GM21515 (cell line): ENCODE results near the gene PROSER2.

Experiments
- ATAC-seq: cut with Tn5 transposase; IDR thresholded peaks from one replicate; pipeline ENCODE4 v1.9.1; 2021; ENCODE audit not compliant: unreplicated experiment

Gene PROSER2

DNA sequence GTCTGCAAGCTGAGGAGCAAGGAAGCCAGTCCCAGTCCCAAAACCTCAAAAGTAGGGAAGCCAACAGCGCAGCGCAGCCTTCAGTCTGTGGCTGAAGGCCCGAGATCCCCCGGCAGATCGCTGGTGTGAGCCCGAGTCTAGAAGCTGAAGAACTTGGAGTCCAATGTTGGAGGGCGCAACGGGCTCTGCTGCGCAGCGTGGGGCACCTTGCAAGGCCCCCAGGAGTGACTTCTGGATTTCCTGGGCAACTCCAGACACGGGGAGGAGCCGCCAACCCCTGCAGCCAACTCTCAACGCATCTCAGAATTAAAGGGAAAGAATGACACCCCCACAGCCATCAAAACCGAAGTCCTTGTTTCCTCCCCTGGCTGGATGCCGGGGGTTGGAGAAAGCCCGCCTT is 18.8 kb upstream of the PROSER2 start:
- no peak for ATAC-seq

GRCh38 chr10:11805792-11806191 is 17.4 kb upstream of the PROSER2 start:
- no peak for ATAC-seq

GRCh38 chr10:11806706-11807105 is 16.4 kb upstream of the PROSER2 start:
- ATAC-seq = no peak

DNA sequence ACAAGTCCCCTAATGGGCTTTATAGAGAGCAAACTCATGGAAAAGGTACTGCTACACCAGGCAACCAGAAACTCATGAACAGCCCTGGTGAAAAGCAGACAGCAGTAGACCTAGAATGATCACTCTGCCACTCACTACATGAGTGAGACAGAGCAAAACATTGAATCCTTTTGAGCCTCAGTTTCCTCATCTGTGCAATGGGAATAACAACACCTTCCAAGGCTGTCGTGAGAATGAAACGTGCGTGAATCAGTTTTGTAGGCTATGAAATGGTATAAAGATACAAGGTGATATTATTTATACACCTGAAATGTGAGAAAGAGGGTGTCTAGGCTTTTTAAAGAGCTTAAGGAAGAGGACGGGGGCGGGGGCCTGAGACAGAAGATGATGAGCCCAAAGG is 14.3 kb upstream of the PROSER2 start:
- no peak for ATAC-seq

DNA sequence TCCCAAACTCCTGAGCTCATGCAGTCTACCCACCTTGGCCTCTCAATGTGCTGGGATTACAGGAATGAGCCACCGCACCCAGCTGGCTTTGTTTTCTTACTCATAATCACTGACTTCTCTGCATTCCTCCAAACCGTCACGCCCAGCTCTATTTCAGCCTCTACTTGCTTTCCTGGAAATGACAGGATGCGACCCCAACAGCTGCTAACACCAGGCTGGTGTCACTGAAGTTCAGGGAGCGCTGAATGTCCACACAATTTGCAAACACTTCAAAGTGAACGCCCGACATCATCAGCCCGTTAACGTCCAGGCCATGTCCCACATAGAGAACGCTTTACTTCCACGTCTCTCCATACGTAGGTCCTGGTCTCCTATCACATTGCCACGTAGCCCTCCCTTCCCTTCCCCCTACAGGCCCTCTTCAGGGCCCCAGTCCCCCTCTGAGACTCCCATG is 12.8 kb upstream of the PROSER2 start:
- no peak for ATAC-seq

GRCh38 chr10:11810973-11811372 is 12.2 kb upstream of the PROSER2 start:
- ATAC-seq = no peak

DNA sequence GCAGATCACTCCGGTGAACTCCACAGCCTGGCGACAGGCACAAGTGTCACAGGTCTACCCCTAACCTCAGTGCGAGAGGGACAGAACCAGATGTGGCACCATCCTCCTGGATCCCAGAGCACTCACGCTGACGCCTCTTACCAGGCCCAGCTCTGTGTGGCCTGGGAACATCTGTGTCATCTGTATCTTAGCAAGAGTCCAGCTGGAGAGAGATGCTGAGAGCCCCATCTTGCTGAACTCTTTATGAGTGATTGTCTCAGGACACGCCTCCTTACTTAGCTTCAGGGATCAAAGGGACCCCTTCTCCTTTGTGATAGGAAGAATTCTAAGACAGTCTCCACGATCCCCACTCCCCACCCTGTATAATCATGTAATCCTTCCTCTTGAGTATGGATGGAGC is 10.0 kb upstream of the PROSER2 start:
- ATAC-seq = no peak

DNA sequence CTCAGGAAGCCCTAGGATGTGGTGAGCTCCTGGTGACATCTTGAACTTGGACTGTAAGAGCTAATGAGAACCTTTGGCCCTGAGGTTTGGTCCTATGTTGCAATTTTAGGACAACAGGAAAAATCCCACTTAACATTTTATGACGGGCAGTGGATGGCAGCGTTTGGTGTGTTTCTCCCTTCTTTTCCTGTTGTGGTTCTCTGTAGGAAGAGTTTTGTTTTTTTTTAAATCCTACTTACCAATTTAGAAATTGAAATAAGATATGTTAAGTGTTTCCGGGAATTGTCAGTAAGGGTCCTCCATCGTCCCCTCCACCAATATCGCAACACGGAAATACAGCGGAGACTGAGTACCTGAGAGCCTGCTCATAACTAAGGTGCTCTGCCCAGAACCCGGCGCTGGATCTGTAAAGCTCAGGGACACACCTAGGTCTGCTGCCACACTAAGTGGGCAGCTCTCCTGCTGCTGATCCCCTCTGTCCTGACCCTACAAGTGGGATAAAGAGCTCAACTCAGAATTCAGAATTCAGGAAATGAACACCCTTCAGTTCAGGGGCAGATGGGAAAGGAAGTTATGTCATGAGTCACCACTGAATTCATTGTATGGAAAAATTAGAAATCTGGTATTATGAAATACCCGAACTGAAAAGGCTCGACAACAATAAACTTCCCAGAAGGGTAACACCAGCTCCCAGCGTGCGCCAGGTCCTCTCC is 9.1 kb upstream of the PROSER2 start:
- no peak for ATAC-seq

GRCh38 chr10:11819027-11819426 is 4.1 kb upstream of the PROSER2 start:
- ATAC-seq = no peak

GRCh38 chr10:11822026-11822756 is 965 bp upstream of the PROSER2 start:
- ATAC-seq = no peak

DNA sequence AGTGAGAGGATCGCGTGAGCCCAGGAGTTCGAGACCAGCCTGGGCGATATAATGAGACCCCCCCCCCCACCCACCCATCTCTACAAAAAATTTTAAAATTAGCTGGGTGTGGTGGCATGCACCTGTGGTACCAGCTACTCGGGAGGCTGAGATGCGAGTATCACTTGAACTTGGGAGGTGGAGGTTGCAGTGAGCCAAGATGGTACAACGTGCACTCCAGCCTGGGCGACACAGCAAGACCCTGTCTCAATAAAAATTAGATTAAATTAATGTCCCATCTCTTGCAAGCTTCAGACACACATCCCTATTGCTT is 391 bp upstream of the PROSER2 start:
- no peak for ATAC-seq

DNA sequence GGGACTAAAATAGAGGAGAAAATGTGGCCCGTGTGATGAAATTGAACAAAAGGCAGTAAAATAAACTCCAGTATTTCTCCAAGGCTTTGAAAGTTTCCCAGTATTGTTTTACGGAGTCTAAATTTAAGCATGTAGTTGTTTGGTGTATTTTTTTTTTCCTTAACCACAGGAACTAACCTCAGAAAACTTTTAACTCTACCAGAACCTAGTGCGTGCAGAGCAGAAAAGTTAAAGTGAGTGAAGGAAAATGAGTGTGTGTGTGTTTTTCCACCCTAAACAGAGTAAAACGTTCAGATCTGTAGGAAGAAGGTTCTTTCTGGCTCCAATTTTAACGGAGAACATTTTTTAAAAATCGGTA is 812 bp downstream of the PROSER2 start:
- no peak for ATAC-seq

GRCh38 chr10:11824376-11824775 is 1.2 kb downstream of the PROSER2 start:
- no peak for ATAC-seq

DNA sequence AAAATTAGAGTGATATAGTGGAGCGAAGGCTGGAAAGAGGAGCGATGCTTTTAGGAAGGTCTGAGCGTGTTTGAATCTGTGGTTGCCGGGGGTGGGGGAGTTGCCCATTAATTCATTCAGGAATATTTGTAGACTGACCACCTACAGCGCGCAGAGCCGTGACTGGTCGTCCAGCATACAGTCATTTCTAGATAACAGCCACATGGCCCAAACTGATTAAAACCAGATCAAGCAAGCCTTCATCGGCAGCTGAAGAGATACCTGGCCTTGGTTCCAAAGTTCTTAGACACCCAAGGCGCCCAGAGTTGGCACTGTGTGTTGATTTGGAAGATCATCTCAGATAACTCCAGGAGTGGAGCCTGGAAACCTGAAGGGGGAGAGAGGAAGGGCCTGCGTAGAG is 1.7 kb downstream of the PROSER2 start:
- ATAC-seq = no peak

- no peak for ATAC-seq
Observed at GRCh38 chr10:11825796-11826414, 2.7 kb downstream of the PROSER2 start.

DNA sequence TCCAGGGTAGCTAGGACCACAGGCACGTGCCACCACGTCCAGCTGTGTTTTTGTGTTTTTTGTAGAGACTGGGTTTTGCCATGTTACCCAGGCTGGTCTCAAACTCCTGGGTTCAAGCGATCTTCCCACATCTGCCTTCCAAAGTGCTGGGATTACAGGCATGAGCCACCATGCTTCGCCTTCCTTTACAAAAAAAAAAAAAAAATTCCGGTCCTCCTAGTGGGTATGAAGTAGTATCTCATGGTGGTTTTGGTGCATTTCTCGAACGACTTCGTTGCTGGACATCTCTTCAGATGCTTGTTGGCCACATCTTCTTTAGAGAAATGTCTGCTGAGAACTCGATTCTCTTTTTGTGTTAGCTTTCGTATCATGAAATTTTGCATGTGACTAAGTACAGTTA is 3.9 kb downstream of the PROSER2 start:
- no peak for ATAC-seq

GRCh38 chr10:11827414-11827813 is 4.3 kb downstream of the PROSER2 start:
- ATAC-seq = no peak

DNA sequence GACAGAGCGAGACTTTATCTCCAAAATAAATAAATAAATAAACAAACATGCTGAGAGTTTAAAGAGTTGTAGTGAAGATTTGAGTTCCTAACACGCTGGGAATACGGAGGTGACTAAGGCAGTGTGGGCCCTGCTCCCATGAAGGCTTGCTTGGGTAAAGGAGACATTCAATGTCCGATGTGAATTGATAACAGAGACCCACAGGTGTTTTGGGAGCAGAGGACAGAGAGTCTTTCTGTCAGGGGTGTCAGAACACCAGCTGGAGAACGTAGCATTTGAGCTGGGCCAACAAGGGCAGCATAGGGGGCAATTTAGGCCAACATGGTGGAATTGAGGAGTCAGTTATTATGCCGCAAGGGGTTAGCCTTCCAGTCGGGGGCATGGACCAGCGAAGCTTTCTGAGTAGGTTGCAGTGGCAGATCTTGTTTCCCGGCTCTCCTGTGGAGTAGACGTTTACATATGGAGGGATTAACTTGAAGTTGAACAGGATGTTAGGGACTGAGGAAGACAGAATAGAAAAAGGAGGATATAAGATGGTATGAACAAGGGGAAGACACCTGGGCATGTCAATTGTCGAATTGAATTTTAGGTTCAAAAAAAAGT is 5.6 kb downstream of the PROSER2 start:
- ATAC-seq = no peak

DNA sequence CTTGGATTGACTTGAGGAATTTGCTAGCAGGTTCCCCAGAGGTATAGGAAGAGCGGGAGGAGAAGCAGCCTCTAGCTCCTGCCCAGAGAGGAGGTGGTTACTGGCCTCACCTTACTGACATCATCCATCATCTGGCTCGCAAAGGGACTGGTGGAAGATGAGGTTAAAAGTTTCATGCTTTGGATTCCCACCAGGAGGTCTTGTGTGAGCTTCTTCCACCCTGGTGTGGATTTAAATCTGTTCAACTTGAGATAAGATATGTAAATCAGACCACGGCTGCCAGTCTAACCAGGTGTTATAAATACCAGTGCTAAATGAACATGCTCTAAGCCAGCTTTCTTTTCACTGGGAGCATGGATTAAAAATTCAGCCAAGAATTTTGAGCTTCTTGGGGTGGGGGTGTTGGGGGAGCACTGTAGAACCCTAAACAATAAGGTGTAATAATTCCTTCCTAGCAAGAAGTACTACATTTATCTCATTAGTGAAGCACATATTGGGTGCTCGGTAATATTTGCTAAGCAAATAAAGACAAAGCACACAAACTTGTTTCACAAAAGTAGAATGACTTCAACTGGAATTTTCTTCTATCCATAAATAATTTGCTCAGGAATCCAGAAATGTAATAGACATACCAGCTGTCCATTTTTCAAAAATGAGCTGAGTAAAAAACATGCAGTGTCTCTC is 7.8 kb downstream of the PROSER2 start:
- ATAC-seq = no peak

- ATAC-seq = no peak
Observed at GRCh38 chr10:11831520-11831951, 8.4 kb downstream of the PROSER2 start.

GRCh38 chr10:11832042-11832441 is 8.9 kb downstream of the PROSER2 start:
- ATAC-seq = no peak
